K562 (cell line): ENCODE results near the gene COMMD10. TPM values are rescaled to one million over a fixed set of nuclear protein-coding genes. Genes with fewer than 3 reads are reported as not detected.

Source experiments
- ATF3 ChIP-seq, 2 experiments: fragments of 450-650 bp in 1 of 2; sonication (generic) in 1 of 2; formaldehyde crosslinking in 1 of 2; IDR thresholded peaks in 1 of 2; conservative IDR thresholded peaks in 1 of 2; 2 replicates each; pipeline versions ENCODE4 v1.6.1 to v1.8.1; 2016 to 2023; ENCODE audit warnings: mild to moderate bottlenecking in 2 of 2, moderate library complexity in 2 of 2, inconsistent platforms in 1 of 2, missing genetic modification reagents in 1 of 2
- BCLAF1 ChIP-seq, 2 experiments: fragments of 450-650 bp in 1 of 2; IDR thresholded peaks; 2 replicates each; pipeline ENCODE4 v1.6.1; 2011 to 2017; ENCODE audit warnings: low read depth in 2 of 2, antibody characterized with exemption in 1 of 2, borderline replicate concordance in 1 of 2, low read length in 1 of 2, mild to moderate bottlenecking in 1 of 2, mixed read lengths in 1 of 2; ENCODE audit not compliant: control insufficient read depth in 1 of 2
- ETV5 ChIP-seq: sonication (generic); formaldehyde crosslinking; IDR thresholded peaks from 2 replicates; pipeline ENCODE4 v1.4.0; 2020; ENCODE audit warnings: low read depth, mild to moderate bottlenecking, missing genetic modification reagents
- MYNN ChIP-seq, 2 experiments: sonication (generic); formaldehyde crosslinking in 1 of 2; IDR thresholded peaks; 2 replicates each; pipeline versions ENCODE4 v1.5.0 to v1.6.1; 2016 to 2020; ENCODE audit warnings: antibody characterized with exemption in 1 of 2, missing genetic modification reagents in 1 of 2
- RBM14 ChIP-seq: fragments of 200-400 bp; formaldehyde crosslinking; IDR thresholded peaks from 2 replicates; pipeline ENCODE4 v1.6.1; 2018; ENCODE audit warnings: low read depth, mild to moderate bottlenecking, low read length, moderate library complexity, borderline replicate concordance; ENCODE audit not compliant: insufficient read depth
- ZBTB43 ChIP-seq: sonication (generic); formaldehyde crosslinking; IDR thresholded peaks from 2 replicates; pipeline ENCODE4 v1.8.0; 2023; ENCODE audit warnings: mild to moderate bottlenecking, missing genetic modification reagents
- ZNF324 ChIP-seq: fragments of 250-450 bp; sonication (Bioruptor Pico); IDR thresholded peaks from 2 replicates; pipeline ENCODE4 v1.4.0; 2020; ENCODE audit warnings: mild to moderate bottlenecking
- polyA plus RNA-seq, 8 experiments: library from polyadenylated mRNA; depleted of rRNA in 4 of 8; stranded (reverse) in 5 of 8; unstranded in 3 of 8; fragments of >200 nt; fragmentation: Nextera tagmentation in 2 of 8; fragmentation: Illumina TruSeq in 1 of 8; extraction: Ambion mirVana in 2 of 8; extraction: Trizol in 1 of 8; gene quantifications; 2 replicates each; pipeline versions ENCODE4 v1.2.1 to v1.2.3, GENCODE V29; 2011 to 2014; ENCODE audit warnings: inconsistent platforms in 1 of 8, missing spikeins in 1 of 8
- total RNA-seq, 7 experiments: library from RNA; depleted of rRNA in 6 of 7; stranded (reverse); fragments of >200 nt in 6 of 7; fragmentation: Illumina TruSeq in 2 of 7; extraction: Trizol in 2 of 7; gene quantifications; 2 replicates each; pipeline versions ENCODE4 v1.2.1 to v1.2.3, GENCODE V29; 2011 to 2021; ENCODE audit warnings: low replicate concordance in 1 of 7
- TF ChIP-seq, protein P1 (sequence below): fragments of 450-650 bp; IDR thresholded peaks from 2 replicates; pipeline ENCODE4 v1.6.1; 2016; ENCODE audit warnings: low read depth
- TF ChIP-seq, protein P2 (sequence below): fragments of 250-450 bp; sonication (Bioruptor Pico); IDR thresholded peaks from 2 replicates; pipeline ENCODE4 v1.8.0; 2021; ENCODE audit warnings: borderline replicate concordance, mild to moderate bottlenecking, moderate library complexity; ENCODE audit not compliant: poor library complexity, severe bottlenecking

The COMMD10 gene
- total and polyA plus RNA-seq, 9 of the 15 experiments (the other 6 are each of a cell fraction or from before 2014, with no cell fraction given), result 17.9 to 101 (median 28.0) TPM

DNA sequence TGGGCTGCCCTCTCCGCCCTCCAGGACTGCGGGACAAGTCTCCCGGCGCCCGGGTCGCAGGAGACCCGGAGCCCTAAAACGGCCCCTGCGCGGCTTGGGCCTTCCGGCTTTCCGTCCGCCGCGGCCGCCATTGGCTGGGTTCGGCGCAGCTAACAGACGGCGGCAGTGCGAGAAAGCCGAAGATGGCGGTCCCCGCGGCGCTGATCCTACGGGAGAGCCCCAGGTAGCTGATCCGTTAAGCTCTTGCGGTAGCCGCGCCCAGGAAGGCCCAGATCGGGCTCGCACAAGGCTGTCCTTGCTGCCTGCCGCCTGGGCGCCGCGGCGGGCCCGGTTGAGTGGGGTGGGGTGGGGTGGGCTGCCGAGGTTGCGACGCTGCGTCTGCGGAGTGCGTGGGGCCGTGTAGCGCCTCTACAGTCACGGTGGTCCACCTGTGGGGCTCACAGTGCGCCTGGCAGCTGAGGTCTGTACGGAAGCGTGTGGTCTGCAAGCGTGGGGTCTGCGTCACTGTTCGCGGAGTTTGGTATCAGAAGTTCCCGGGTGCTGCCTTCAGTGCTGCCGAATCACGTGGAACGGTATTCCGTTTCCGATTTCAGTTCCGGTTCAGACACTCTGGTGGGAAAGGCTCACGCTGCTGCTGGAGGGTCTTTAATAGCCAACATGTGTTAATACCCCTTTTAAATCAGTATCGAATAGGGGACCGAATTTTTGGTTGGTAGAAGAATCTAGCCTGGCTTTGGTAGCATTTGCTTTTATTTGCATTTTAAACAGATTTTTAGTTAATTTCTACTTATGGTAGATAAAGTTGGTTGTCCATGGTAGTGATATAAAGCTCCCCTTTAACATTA lies at the start of gene COMMD10 (continued):
- TF ChIP-seq ATF3 (IDR thresholded peaks at IDR 0.05), result no peak
- no peak for TF ChIP-seq ATF3 (CRISPR knock-in tag; conservative IDR thresholded peaks at IDR 0.05)
- TF ChIP-seq BCLAF1 (IDR thresholded peaks at IDR 0.05; ENCODE audit: borderline replicate concordance in 1 of 2, control insufficient read depth in 1 of 2, low read depth in 2 of 2, low read length in 1 of 2), result 0 out of 4 replicates have a peak, but pooled peaks of 1 of the 2 experiments have one; percentile 41
- TF ChIP-seq MYNN (IDR thresholded peaks at IDR 0.05), result no peak
- no peak for TF ChIP-seq MYNN (CRISPR knock-in tag; IDR thresholded peaks at IDR 0.05)
- TF ChIP-seq RBM14, result no peak
- TF ChIP-seq ZNF324 (CRISPR knock-in tag), result no peak
- TF ChIP-seq, protein P1, sequence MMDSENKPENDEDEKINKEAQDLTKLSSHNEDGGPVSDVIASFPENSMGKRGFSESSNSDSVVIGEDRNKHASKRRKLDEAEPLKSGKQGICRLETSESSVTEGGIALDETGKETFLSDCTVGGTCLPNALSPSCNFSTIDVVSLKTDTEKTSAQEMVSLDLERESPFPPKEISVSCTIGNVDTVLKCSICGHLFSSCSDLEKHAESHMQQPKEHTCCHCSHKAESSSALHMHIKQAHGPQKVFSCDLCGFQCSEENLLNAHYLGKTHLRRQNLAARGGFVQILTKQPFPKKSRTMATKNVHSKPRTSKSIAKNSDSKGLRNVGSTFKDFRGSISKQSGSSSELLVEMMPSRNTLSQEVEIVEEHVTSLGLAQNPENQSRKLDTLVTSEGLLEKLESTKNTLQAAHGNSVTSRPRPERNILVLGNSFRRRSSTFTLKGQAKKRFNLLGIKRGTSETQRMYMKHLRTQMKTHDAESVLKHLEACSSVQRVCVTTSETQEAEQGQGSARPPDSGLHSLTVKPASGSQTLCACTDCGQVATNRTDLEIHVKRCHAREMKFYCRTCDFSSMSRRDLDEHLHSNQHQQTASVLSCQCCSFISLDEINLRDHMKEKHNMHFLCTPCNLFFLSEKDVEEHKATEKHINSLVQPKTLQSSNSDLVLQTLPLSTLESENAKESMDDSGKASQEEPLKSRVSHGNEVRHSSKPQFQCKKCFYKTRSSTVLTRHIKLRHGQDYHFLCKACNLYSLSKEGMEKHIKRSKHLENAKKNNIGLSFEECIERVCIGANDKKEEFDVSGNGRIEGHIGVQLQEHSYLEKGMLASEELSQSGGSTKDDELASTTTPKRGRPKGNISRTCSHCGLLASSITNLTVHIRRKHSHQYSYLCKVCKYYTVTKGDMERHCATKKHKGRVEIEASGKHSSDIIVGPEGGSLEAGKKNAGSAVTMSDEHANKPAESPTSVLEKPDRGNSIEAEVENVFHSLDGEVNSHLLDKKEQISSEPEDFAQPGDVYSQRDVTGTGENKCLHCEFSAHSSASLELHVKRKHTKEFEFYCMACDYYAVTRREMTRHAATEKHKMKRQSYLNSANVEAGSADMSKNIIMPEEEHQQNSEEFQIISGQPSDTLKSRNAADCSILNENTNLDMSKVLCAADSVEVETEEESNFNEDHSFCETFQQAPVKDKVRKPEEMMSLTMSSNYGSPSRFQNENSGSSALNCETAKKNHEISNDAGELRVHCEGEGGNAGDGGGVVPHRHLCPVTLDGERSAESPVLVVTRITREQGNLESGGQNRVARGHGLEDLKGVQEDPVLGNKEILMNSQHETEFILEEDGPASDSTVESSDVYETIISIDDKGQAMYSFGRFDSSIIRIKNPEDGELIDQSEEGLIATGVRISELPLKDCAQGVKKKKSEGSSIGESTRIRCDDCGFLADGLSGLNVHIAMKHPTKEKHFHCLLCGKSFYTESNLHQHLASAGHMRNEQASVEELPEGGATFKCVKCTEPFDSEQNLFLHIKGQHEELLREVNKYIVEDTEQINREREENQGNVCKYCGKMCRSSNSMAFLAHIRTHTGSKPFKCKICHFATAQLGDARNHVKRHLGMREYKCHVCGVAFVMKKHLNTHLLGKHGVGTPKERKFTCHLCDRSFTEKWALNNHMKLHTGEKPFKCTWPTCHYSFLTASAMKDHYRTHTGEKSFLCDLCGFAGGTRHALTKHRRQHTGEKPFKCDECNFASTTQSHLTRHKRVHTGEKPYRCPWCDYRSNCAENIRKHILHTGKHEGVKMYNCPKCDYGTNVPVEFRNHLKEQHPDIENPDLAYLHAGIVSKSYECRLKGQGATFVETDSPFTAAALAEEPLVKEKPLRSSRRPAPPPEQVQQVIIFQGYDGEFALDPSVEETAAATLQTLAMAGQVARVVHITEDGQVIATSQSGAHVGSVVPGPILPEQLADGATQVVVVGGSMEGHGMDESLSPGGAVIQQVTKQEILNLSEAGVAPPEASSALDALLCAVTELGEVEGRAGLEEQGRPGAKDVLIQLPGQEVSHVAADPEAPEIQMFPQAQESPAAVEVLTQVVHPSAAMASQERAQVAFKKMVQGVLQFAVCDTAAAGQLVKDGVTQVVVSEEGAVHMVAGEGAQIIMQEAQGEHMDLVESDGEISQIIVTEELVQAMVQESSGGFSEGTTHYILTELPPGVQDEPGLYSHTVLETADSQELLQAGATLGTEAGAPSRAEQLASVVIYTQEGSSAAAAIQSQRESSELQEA, result peak; percentile 91
- TF ChIP-seq ZBTB43 (CRISPR knock-in tag), result no peak
- peak; percentile 80; the same call in 1 of the 2 replicates for TF ChIP-seq ETV5 (CRISPR knock-in tag)
- TF ChIP-seq, protein P2, sequence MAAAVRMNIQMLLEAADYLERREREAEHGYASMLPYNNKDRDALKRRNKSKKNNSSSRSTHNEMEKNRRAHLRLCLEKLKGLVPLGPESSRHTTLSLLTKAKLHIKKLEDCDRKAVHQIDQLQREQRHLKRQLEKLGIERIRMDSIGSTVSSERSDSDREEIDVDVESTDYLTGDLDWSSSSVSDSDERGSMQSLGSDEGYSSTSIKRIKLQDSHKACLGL (CRISPR knock-in tag), result no peak
